ENCODE measurements around the gene CARS2. TPM values are rescaled to one million over a fixed set of nuclear protein-coding genes. Genes with fewer than 3 reads are reported as not detected.
"Not testable (repeated sequence)": the region's sequence is repeated elsewhere in the genome, so short reads cannot be mapped to it uniquely, and the experiment has no call there.

Gene CARS2
- total RNA-seq, 1 donor from 2014 or later: 73.6 TPM

DNA sequence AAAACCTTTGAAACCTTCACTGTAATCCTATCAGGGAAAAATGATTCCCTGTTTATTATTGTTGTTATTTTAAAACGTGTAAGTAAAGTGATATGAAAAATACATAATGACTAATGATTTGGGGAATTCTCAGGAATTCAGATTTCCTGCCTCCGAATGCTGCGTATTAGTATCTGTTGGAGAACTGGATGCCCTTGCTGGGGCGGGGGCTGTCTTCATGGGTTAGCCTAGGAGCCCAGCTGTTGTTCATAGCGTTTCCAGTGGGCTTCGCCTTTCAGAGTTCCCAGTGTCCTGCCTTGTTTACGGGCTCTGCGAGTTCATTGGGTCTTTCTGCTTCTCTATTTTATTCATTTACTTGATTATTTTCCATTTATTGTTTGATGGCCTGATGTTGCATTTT, 72.1 kb downstream of the CARS2 start:
- TF ChIP-seq, protein P1, sequence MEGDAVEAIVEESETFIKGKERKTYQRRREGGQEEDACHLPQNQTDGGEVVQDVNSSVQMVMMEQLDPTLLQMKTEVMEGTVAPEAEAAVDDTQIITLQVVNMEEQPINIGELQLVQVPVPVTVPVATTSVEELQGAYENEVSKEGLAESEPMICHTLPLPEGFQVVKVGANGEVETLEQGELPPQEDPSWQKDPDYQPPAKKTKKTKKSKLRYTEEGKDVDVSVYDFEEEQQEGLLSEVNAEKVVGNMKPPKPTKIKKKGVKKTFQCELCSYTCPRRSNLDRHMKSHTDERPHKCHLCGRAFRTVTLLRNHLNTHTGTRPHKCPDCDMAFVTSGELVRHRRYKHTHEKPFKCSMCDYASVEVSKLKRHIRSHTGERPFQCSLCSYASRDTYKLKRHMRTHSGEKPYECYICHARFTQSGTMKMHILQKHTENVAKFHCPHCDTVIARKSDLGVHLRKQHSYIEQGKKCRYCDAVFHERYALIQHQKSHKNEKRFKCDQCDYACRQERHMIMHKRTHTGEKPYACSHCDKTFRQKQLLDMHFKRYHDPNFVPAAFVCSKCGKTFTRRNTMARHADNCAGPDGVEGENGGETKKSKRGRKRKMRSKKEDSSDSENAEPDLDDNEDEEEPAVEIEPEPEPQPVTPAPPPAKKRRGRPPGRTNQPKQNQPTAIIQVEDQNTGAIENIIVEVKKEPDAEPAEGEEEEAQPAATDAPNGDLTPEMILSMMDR (IDR thresholded peaks at IDR 0.05; ENCODE audit: insufficient read depth, low read length, poor library complexity, severe bottlenecking): no peak
- H3K4me3 ChIP-seq (ENCODE audit: low read depth, low read length): no peak overlapping the region
- H3K27me3 ChIP-seq (ENCODE audit: control insufficient read depth, insufficient read depth, low read length): no peaks in the 10 kb centered on the region
- peaks cover 4% of the 10 kb centered on the region for H3K36me3 ChIP-seq (ENCODE audit: control insufficient read depth, insufficient read depth, low read length)
- DNase-seq (ENCODE audit: low read depth): no peak

DNA sequence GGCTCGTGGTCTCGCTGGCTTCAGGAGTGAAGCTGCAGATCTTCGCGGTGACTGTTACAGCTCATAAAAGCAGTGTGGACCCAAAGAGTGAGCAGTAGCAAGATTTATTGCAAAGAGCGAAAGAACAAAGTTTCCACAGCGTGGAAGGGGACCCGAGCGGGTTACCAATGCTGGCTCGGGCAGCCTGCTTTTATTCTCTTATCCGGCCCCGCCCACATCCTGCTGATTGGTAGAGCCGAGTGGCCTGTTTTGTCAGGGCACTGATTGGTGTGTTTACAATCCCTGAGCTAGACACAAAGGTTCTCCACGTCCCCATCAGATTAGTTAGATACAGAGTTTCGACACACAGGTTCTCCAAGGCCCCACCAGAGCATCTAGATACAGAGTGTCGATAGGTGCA, 73.7 kb downstream of the CARS2 start:
- H3K36me3 ChIP-seq (ENCODE audit: control insufficient read depth, insufficient read depth, low read length); DNase-seq (ENCODE audit: low read depth); H3K27me3 ChIP-seq (ENCODE audit: control insufficient read depth, insufficient read depth, low read length); H3K4me3 ChIP-seq (ENCODE audit: low read depth, low read length): not testable (repeated sequence)

DNA sequence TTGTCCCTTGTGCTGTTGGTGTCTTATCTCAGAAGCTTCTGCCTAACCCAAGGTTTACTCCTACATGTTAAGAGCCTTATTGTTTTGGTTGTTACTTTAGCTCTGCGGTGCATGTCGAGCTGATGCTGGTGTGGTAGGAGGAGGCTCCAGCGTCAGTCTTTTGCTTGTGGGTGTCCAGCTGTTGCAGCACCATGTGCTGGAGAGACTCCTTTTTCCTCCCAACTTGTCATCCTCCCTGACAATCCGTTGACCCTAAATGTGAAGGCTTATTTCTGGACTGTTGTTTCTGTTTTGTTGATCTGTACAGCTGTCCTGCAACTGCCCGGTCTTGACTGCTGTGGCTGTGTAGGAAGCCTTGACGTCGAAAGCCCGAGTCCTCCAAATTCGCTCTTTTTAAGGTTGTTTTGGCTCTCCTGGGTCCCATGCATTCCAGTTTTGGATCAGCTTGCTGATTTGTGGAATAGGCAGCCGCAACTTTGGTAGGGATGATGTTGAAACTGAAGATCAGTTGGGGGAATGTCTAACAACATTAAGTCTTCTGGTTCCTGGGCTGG, 75.3 kb downstream of the CARS2 start:
- DNase-seq (ENCODE audit: low read depth): no peak
- Histone ChIP-seq H3K36me3 (ENCODE audit: control insufficient read depth, insufficient read depth, low read length) (peaks cover 4% of the 10 kb centered on the region), H3K4me3 (ENCODE audit: low read depth, low read length) (no peak overlapping the region), H3K27me3 (ENCODE audit: control insufficient read depth, insufficient read depth, low read length) (no peaks in the 10 kb centered on the region)
- TF ChIP-seq, protein P1 (IDR thresholded peaks at IDR 0.05; ENCODE audit: insufficient read depth, low read length, poor library complexity, severe bottlenecking): no peak

DNA sequence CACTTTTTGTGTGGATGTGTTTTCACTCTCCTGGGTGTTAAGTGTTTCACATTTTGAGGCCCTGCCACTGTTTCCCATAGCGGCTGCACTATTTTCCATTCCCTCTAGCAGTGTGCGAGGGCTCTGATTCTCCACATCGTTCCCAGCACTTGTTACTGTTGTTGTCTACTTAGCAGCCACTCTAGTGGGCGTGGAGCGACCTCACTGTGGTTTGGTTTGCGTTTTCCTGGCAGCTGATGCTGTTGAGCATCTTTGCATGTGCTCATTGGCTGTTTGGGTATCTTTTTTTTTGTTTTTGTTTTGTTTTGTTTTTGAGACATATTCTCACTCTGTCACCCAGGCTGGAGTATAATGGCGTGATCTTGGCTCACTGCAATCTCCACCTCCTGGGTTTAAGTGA, 76.2 kb downstream of the CARS2 start:
- TF ChIP-seq, protein P1 (IDR thresholded peaks at IDR 0.05; ENCODE audit: insufficient read depth, low read length, poor library complexity, severe bottlenecking): no peak
- Histone ChIP-seq H3K36me3 (ENCODE audit: control insufficient read depth, insufficient read depth, low read length) (peaks cover 1% of the 10 kb centered on the region), H3K4me3 (ENCODE audit: low read depth, low read length) (no peak overlapping the region), H3K27me3 (ENCODE audit: control insufficient read depth, insufficient read depth, low read length) (no peaks in the 10 kb centered on the region)
- no peak for DNase-seq (ENCODE audit: low read depth)

DNA sequence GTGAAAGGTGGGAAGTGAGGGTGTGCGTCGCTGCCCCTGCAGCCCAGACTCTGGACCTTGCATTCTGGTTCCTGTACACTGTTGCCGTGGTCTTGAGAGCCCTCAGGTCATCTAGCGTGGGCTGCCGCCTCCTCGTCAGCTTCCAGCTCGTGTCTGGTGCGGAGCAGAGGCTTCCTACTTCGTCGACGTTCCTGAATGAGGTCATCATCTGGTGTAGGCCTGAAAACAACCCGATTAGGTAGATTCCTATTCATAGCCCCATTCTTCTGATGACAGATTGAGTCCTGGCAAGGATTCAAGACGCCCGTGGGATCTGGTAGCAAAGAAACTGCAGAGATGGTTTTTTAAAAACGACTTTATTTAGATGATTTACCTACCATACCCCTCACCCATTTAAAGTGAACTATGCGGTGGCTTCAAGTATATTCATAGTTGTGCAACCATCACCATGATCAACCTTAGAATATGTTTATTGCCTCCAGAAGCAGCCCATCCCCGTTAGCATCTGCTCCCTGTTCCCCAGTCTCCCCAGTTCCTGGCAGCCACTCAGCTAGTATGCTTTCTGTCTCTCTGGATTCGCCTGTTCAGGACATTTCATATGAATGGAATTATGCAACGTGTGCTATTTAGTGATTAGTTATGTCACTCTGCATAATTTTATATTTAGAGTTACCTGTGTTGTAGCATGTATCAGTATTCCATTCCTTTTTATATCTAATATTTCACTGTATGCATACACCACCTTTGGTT, 76.8 kb downstream of the CARS2 start:
- DNase-seq (ENCODE audit: low read depth): no peak
- no peaks in the 10 kb centered on the region for H3K27me3 ChIP-seq (ENCODE audit: control insufficient read depth, insufficient read depth, low read length)
- no peak overlapping the region for H3K4me3 ChIP-seq (ENCODE audit: low read depth, low read length)
- TF ChIP-seq, protein P1 (IDR thresholded peaks at IDR 0.05; ENCODE audit: insufficient read depth, low read length, poor library complexity, severe bottlenecking): no peak
- H3K36me3 ChIP-seq (ENCODE audit: control insufficient read depth, insufficient read depth, low read length): no peaks in the 10 kb centered on the region

DNA sequence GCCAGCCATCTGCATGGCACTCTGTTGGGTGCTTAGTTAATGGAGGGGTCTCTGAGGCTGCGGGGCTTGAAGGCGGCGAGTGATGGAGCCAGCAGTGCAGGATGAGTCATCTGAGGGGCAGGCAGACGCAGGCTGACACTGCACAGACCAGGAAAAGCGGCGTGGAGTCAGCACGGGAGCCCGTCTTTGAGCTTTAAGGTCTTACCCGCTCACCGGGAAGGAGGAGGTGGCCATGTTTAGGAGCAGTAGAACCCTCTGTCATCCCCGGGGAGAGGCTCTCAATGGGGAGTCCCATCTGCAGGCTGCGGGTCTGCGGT, 77.5 kb downstream of the CARS2 start:
- Histone ChIP-seq H3K4me3 (ENCODE audit: low read depth, low read length) (no peak overlapping the region), H3K27me3 (ENCODE audit: control insufficient read depth, insufficient read depth, low read length) (no peaks in the 10 kb centered on the region), H3K36me3 (ENCODE audit: control insufficient read depth, insufficient read depth, low read length) (no peaks in the 10 kb centered on the region)
- no peak for DNase-seq (ENCODE audit: low read depth)
- TF ChIP-seq, protein P1 (IDR thresholded peaks at IDR 0.05; ENCODE audit: insufficient read depth, low read length, poor library complexity, severe bottlenecking): no peak

Measured in kidney epithelial cell (primary cell).